Vagina (tissue), 2 donors: ENCODE results near the gene GP1BB. TPM values are rescaled to one million over a fixed set of nuclear protein-coding genes. Genes with fewer than 3 reads are reported as not detected.
"Not testable (repeated sequence)": the region's sequence is repeated elsewhere in the genome, so short reads cannot be mapped to it uniquely, and the experiment has no call there.

Experiments used
- DNase-seq, 2 donors: peaks; one replicate each; pipeline ENCODE4 v3.0.0-alpha.2; 2017; ENCODE audit errors: extremely low spot score in 2 of 2
- H3K27ac ChIP-seq: fragments of 200-600 bp; sonication (generic); one replicate; pipeline ENCODE4 v1.5.1; 2019
- H3K27me3 ChIP-seq: fragments of 200-600 bp; sonication (generic); one replicate; pipeline ENCODE4 v1.5.1; 2019
- H3K36me3 ChIP-seq, 2 donors: fragments of 200-600 bp; sonication (generic); one replicate each; pipeline ENCODE4 v1.5.1; 2017 to 2019
- H3K4me1 ChIP-seq: fragments of 200-600 bp; sonication (generic); one replicate; pipeline ENCODE4 v1.5.1; 2019
- H3K4me3 ChIP-seq, 2 donors: fragments of 200-600 bp; sonication (generic); 1 replicate in 1 of 2; 2 replicates in 1 of 2; pipeline ENCODE4 v1.5.1; 2016 to 2019
- H3K9me3 ChIP-seq: fragments of 200-600 bp; sonication (generic); one replicate; pipeline ENCODE4 v1.5.1; 2019
- CTCF ChIP-seq, 3 experiments: fragments of 450-650 bp in 2 of 3; fragments of 200-600 bp in 1 of 3; sonication (generic) in 1 of 3; IDR thresholded peaks; one replicate each; pipeline ENCODE4 v1.5.1; 2017 to 2019; ENCODE audit warnings: antibody characterized with exemption in 3 of 3, mild to moderate bottlenecking in 2 of 3, moderate library complexity in 2 of 3
- POLR2A ChIP-seq, 2 donors: fragments of 450-650 bp; IDR thresholded peaks; one replicate each; pipeline ENCODE4 v1.6.1; 2017; ENCODE audit warnings: antibody characterized with exemption in 2 of 2, mild to moderate bottlenecking in 2 of 2, moderate library complexity in 2 of 2
- POLR2AphosphoS5 ChIP-seq, 2 donors: sonication (generic); formaldehyde crosslinking; IDR thresholded peaks; one replicate each; pipeline ENCODE4 v1.9.0; 2017; ENCODE audit warnings: antibody characterized with exemption in 2 of 2, mild to moderate bottlenecking in 2 of 2, low read depth in 1 of 2; ENCODE audit not compliant: insufficient read depth in 1 of 2
- intact Hi-C: fragments of 100-400 bp; cut with DNase I; formaldehyde crosslinking; loops from one replicate; pipeline ENCODE4 v1.15.1; 2023
- total RNA-seq: library from RNA; depleted of rRNA; stranded (reverse); fragments of >200 nt; gene quantifications from one replicate; pipeline ENCODE4 v1.2.3, GENCODE V29; 2016

Gene GP1BB
- total RNA-seq, 1 donor from 2014 or later = 14.5 TPM

GRCh38 chr22:19693581-19693980, 29.8 kb upstream of the GP1BB start:
- DNase-seq = no peak
- intact Hi-C loops = no loop called here
- no peaks in the 10 kb centered on the region for H3K27me3 ChIP-seq
- no peak overlapping the region for H3K4me3 ChIP-seq
- peaks cover 32% of the 10 kb centered on the region for H3K4me1 ChIP-seq
- H3K27ac ChIP-seq = no peak overlapping the region
- no peaks in the 10 kb centered on the region for H3K36me3 ChIP-seq
- H3K9me3 ChIP-seq = no peaks in the 10 kb centered on the region
- no peak for TF ChIP-seq POLR2AphosphoS5 (IDR thresholded peaks at IDR 0.05; ENCODE audit: insufficient read depth in 1 of 2, low read depth in 1 of 2)
- TF ChIP-seq POLR2A (IDR thresholded peaks at IDR 0.05) = no peak
- TF ChIP-seq CTCF (IDR thresholded peaks at IDR 0.05) = no peak

DNA sequence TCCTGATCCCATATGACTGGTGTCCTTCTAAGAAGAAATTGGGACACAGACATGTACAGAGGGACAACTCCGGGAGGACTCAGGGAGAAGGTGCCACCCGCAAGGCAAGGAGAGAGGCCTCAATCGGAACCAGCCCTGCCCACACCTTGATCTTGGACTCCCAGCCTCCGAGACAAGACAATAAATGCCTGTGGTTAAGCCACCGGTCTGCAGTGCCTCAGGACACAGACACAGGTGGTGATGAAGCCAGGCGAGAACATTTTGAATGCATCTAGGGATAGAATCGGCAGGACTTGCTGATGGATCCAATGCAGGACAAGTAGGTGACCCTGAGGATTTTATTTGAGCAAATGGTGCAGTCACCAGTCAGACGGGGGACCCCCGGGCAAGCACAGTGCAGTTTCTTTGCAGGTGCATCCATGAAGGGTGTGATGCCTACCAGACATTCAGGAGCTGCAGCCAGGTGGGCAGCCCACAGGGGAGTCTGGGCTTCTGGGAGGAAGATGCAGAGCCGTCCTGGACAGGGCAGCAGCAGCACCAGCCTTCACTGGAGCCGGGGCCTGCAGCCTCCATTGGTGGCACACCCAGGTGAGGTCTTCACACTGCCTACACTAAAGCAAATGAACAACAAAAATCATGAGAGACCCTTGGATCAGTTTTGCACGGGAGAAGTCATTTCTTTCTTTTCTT, 29.2 kb upstream of the GP1BB start:
- TF ChIP-seq CTCF (IDR thresholded peaks at IDR 0.05) = no peak
- no peak for TF ChIP-seq POLR2AphosphoS5 (IDR thresholded peaks at IDR 0.05; ENCODE audit: insufficient read depth in 1 of 2, low read depth in 1 of 2)
- TF ChIP-seq POLR2A (IDR thresholded peaks at IDR 0.05) = no peak
- Histone ChIP-seq H3K27ac (no peak overlapping the region), H3K4me1 (peaks cover 27% of the 10 kb centered on the region), H3K27me3 (no peaks in the 10 kb centered on the region), H3K36me3 (no peaks in the 10 kb centered on the region), H3K9me3 (no peaks in the 10 kb centered on the region), H3K4me3 (no peak overlapping the region)
- DNase-seq = no peak
- intact Hi-C loops = no loop called here

DNA sequence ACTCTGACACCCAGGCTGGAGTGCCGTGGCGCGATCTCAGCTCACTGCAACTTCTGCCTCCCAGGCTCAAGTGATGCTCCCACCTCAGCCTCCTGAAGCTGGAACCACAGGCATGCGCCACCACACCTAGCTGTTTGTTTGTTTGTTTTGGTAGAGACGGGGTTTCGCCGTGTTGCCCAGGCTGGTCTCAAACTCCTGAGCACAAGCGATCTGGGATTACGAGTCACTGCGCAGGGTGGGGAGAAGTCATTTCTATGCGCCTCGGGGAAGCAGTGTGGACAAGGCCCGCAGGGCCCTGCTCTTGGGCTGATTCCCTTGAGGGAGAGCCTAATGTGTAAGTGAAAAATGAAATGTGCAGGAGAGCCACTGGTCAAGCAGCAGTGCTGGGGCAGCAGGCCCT, 28.6 kb upstream of the GP1BB start:
- H3K4me3 ChIP-seq = no peak overlapping the region
- TF ChIP-seq POLR2AphosphoS5 (IDR thresholded peaks at IDR 0.05; ENCODE audit: insufficient read depth in 1 of 2, low read depth in 1 of 2) (no peak), CTCF (IDR thresholded peaks at IDR 0.05) (no peak), POLR2A (IDR thresholded peaks at IDR 0.05) (no peak)
- no peaks in the 10 kb centered on the region for H3K36me3 ChIP-seq
- no peaks in the 10 kb centered on the region for H3K9me3 ChIP-seq
- H3K27me3 ChIP-seq = no peaks in the 10 kb centered on the region
- no peak for DNase-seq
- H3K4me1 ChIP-seq = peaks cover 21% of the 10 kb centered on the region
- no peak overlapping the region for H3K27ac ChIP-seq
- intact Hi-C loops = no loop called here

GRCh38 chr22:19696504-19697276, 26.6 kb upstream of the GP1BB start:
- no peaks in the 10 kb centered on the region for H3K36me3 ChIP-seq
- no peak for DNase-seq
- intact Hi-C loops = no loop called here
- TF ChIP-seq POLR2A (IDR thresholded peaks at IDR 0.05) = no peak
- no peak for TF ChIP-seq POLR2AphosphoS5 (IDR thresholded peaks at IDR 0.05; ENCODE audit: insufficient read depth in 1 of 2, low read depth in 1 of 2)
- H3K4me1 ChIP-seq = peaks cover 3% of the 10 kb centered on the region
- H3K9me3 ChIP-seq = no peaks in the 10 kb centered on the region
- H3K27me3 ChIP-seq = no peaks in the 10 kb centered on the region
- no peak overlapping the region for H3K4me3 ChIP-seq
- H3K27ac ChIP-seq = no peak overlapping the region

DNA sequence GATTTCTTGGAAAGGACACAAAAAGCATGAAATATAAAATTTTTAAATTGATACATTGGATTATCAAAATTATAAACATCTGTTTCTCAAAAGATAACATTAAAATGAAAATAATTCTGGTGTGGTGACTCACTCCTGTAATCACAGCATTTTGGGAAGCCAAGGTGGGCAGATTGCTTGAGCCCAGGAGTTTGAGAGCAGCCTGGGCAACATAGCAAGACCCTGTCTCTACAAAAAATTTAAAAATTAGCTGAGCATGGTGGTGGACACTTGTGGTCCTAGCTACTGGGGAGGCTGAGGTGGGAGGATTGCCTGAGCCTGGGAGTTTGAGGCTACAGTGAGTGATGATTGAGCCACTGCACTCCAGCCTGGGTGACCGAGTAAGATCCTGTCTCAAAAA, 25.5 kb upstream of the GP1BB start:
- H3K27ac ChIP-seq, intact Hi-C loops, H3K27me3 ChIP-seq, H3K36me3 ChIP-seq, H3K4me3 ChIP-seq, H3K9me3 ChIP-seq, DNase-seq, H3K4me1 ChIP-seq: not testable (repeated sequence)
